D341Med (cell line): ENCODE data around the gene FGD2.
"Not testable (repeated sequence)": the region's sequence is repeated elsewhere in the genome, so short reads cannot be mapped to it uniquely, and the experiment has no call there.

Experiments used
- DNase-seq: peaks from one replicate; pipeline ENCODE4 v3.0.0; 2012; ENCODE audit warnings: low spot score

Gene FGD2

GRCh38 chr6:37039958-37040357 is 34.5 kb downstream of the FGD2 start:
- DNase-seq, result no peak

GRCh38 chr6:37041521-37041920 is 36.1 kb downstream of the FGD2 start:
- DNase-seq, result no peak

GRCh38 chr6:37042150-37042549 is 36.7 kb downstream of the FGD2 start:
- DNase-seq, result no peak

GRCh38 chr6:37043091-37043490 is 37.6 kb downstream of the FGD2 start:
- not testable (repeated sequence) for DNase-seq

GRCh38 chr6:37047346-37047688 is 41.9 kb downstream of the FGD2 start:
- DNase-seq, result no peak

- no peak for DNase-seq
These were observed 42.4 kb downstream of the FGD2 start for GRCh38 chr6:37047689-37048402.

GRCh38 chr6:37048403-37048850 is 43.0 kb downstream of the FGD2 start:
- no peak for DNase-seq

- DNase-seq, result no peak
These were observed 43.6 kb downstream of the FGD2 start for GRCh38 chr6:37048851-37049757.

- DNase-seq, result no peak
These were observed 44.2 kb downstream of the FGD2 start for GRCh38 chr6:37049758-37050044.

- no peak for DNase-seq
These were observed 44.8 kb downstream of the FGD2 start for GRCh38 chr6:37050045-37050853.

GRCh38 chr6:37050854-37051137 is 45.3 kb downstream of the FGD2 start:
- DNase-seq, result no peak

- DNase-seq, result peak; percentile 93
These were observed 45.9 kb downstream of the FGD2 start for GRCh38 chr6:37051138-37052026.

- DNase-seq, result no peak
These were observed 46.7 kb downstream of the FGD2 start for GRCh38 chr6:37052027-37052628.

GRCh38 chr6:37053683-37054082 is 48.2 kb downstream of the FGD2 start:
- no peak for DNase-seq

GRCh38 chr6:37054171-37054570 is 48.7 kb downstream of the FGD2 start:
- DNase-seq, result no peak

GRCh38 chr6:37054580-37054979 is 49.1 kb downstream of the FGD2 start:
- DNase-seq, result no peak

- no peak for DNase-seq
These were observed 50.6 kb downstream of the FGD2 start for GRCh38 chr6:37056112-37056403.

- no peak for DNase-seq
These were observed 51.1 kb downstream of the FGD2 start for GRCh38 chr6:37056439-37057127.

- no peak for DNase-seq
These were observed 51.6 kb downstream of the FGD2 start for GRCh38 chr6:37057128-37057471.

- no peak for DNase-seq
These were observed 52.2 kb downstream of the FGD2 start for GRCh38 chr6:37057678-37058077.

- no peak for DNase-seq
These were observed 52.7 kb downstream of the FGD2 start for GRCh38 chr6:37058084-37058586.
